Measurements from ENCODE around the gene RAB5IF.

- TF ChIP-seq CTCF (IDR thresholded peaks at IDR 0.05) (no peak), POLR2A (IDR thresholded peaks at IDR 0.05) (no peak)
Measured at GRCh38 chr20:36620917-36621316, 15.3 kb downstream of the RAB5IF start.
